Jurkat, Clone E6-1 (cell line): ENCODE measurements around the gene ZCCHC14.
"Not testable (repeated sequence)": the region's sequence is repeated elsewhere in the genome, so short reads cannot be mapped to it uniquely, and the experiment has no call there.

ENCODE experiments used
- DNase-seq: peaks from one replicate; pipeline ENCODE4 v3.0.0-alpha.2; 2011; ENCODE audit warnings: low read depth, low spot score
- H3K4me3 ChIP-seq: 2 replicates; pipeline ENCODE4 v1.5.1; 2011; ENCODE audit warnings: mild to moderate bottlenecking, low read length, control low read depth, moderate library complexity

ZCCHC14 gene

GRCh38 chr16:87485792-87486191, 7.0 kb downstream of the ZCCHC14 start:
- not testable (repeated sequence) for DNase-seq, H3K4me3 ChIP-seq

GRCh38 chr16:87484487-87485331, 8.1 kb downstream of the ZCCHC14 start:
- no peak overlapping the region for H3K4me3 ChIP-seq

GRCh38 chr16:87483481-87483880, 9.3 kb downstream of the ZCCHC14 start:
- no peak overlapping the region for H3K4me3 ChIP-seq
- no peak for DNase-seq

More at GRCh38 chr16:87484487-87485331, 8.1 kb downstream of the ZCCHC14 start:
- DNase-seq: no peak

- DNase-seq, H3K4me3 ChIP-seq: not testable (repeated sequence)
These were observed 10.2 kb downstream of the ZCCHC14 start for GRCh38 chr16:87482670-87483069.

- no peak overlapping the region for H3K4me3 ChIP-seq
- no peak for DNase-seq
These were observed 10.6 kb downstream of the ZCCHC14 start for GRCh38 chr16:87482266-87482665.

GRCh38 chr16:87481711-87482110, 11.1 kb downstream of the ZCCHC14 start:
- not testable (repeated sequence) for H3K4me3 ChIP-seq

GRCh38 chr16:87477209-87477981, 15.4 kb downstream of the ZCCHC14 start:
- not testable (repeated sequence) for DNase-seq, H3K4me3 ChIP-seq

More at GRCh38 chr16:87481711-87482110, 11.1 kb downstream of the ZCCHC14 start:
- not testable (repeated sequence) for DNase-seq

- H3K4me3 ChIP-seq: no peak overlapping the region
- no peak for DNase-seq
These were observed 18.2 kb downstream of the ZCCHC14 start for GRCh38 chr16:87474566-87474996.

GRCh38 chr16:87474017-87474416, 18.8 kb downstream of the ZCCHC14 start:
- H3K4me3 ChIP-seq: no peak overlapping the region
- no peak for DNase-seq

GRCh38 chr16:87472935-87473334, 19.9 kb downstream of the ZCCHC14 start:
- no peak for DNase-seq
- no peak overlapping the region for H3K4me3 ChIP-seq

GRCh38 chr16:87472142-87472778, 20.6 kb downstream of the ZCCHC14 start:
- no peak overlapping the region for H3K4me3 ChIP-seq
- no peak for DNase-seq

GRCh38 chr16:87471278-87472141, 21.3 kb downstream of the ZCCHC14 start:
- H3K4me3 ChIP-seq: no peak overlapping the region
- no peak for DNase-seq

- DNase-seq: no peak
- no peak overlapping the region for H3K4me3 ChIP-seq
These were observed 22.5 kb downstream of the ZCCHC14 start for GRCh38 chr16:87470332-87470731.

- DNase-seq: no peak
- H3K4me3 ChIP-seq: no peak overlapping the region
These were observed 23.7 kb downstream of the ZCCHC14 start for GRCh38 chr16:87469169-87469568.

- H3K4me3 ChIP-seq: no peak overlapping the region
- DNase-seq: no peak
These were observed 24.3 kb downstream of the ZCCHC14 start for GRCh38 chr16:87468550-87468949.

- H3K4me3 ChIP-seq: no peak overlapping the region
- DNase-seq: no peak
These were observed 25.8 kb downstream of the ZCCHC14 start for GRCh38 chr16:87466975-87467501.

- no peak overlapping the region for H3K4me3 ChIP-seq
- no peak for DNase-seq
These were observed 26.9 kb downstream of the ZCCHC14 start for GRCh38 chr16:87465879-87466278.

GRCh38 chr16:87465306-87465705, 27.5 kb downstream of the ZCCHC14 start:
- DNase-seq: no peak
- no peak overlapping the region for H3K4me3 ChIP-seq
